ENCODE measurements around the gene PPP2R3A.
"Not testable (repeated sequence)": the region's sequence is repeated elsewhere in the genome, so short reads cannot be mapped to it uniquely, and the experiment has no call there.

PPP2R3A gene

GRCh38 chr3:135965506-135966270, at the start of gene PPP2R3A:
Gene PPP2R3A (plus strand): TSS chr3:135965728. CDS start chr3:136001499, 35,771 bp downstream.
- DNase-seq: peak; percentile 61

DNA sequence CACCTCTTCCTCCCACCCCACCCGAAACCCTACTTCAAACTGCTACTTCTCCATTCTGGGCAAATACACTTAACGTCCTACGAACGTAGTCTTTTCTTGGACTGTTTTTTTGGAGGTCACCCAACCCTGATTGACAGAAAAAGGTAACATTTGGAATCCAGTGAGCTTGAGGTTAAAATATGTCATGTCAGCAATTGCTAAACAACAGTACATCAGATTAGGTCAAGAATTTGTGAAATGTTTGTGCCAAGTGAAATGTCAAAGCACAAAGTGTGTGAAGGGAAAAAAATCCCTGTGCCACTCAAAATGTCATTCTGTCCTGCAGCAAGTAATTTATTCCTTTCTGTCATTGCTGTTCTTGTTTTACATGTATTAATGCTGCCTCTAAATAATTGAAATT, 49.2 kb upstream of the PPP2R3A start:
- DNase-seq: no peak

GRCh38 chr3:135917076-135917475, 48.5 kb upstream of the PPP2R3A start:
- no peak for DNase-seq

DNA sequence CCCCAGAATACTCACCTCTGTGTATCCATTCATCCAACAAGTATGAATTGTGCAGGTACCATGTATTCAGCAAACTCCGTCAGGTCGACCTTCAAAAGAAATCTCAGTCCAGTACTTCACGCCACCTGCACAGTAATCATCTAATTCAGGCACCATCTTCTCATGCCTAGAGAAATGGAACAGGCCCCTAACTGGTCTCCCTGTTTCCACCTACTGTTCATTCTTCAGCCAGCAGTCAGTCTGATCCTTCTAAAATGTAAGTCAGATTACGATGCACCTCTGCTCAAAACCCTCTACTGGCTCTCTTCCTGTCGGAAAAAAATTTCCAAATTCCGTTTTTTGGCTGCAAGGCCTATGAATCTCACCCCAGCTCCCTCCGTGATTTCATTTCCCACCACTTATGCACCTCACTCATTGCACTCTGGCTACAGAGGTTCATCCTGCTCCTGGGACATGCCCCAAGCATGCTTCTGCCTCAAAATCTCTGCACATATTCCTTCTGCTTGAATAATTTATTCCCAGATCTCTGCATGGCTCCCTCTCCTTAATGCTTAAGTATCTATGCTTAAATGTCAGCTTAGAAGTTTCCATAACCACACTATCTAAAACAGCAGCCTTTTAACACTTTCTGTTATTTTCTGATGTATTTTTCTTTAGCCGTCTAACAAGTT, 47.5 kb upstream of the PPP2R3A start:
- DNase-seq: no peak

DNA sequence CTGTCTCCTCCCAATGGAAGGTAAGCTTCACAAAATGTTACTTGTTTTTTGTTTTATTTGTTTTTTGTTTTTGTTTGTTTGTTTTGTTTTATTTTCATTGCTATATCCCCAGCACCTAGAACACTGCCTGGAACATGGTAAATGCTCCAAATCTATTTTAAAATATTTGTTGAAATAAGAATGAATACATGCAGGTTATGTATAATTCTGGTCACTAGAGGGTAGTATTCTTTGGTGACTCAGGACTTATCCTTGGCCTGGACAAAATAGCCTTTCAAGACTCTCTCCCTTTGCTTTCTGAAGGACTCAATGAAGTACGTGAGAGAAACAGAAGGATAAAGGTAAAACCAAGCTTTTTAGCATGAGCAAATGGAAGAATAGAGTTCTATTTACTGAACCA, 46.9 kb upstream of the PPP2R3A start:
- DNase-seq: no peak

- no peak for DNase-seq
These were observed 45.3 kb upstream of the PPP2R3A start for GRCh38 chr3:135920275-135920674.

DNA sequence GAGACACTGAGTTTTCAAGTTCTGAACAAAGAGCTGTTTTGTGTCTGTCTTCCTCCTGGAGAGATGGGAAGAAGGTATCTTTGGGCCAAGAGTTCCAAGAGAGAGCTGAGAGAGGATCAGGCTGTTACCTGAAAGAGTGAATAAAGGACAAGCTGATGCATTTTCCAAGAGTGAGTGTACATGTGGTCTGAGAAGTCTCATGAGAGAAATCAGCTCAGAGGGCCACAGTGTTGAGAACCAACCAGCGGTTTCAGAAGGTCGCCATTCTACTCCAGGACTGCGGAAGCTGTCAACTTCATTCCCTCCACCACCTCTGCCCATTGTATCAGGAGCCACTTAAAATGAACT, 42.7 kb upstream of the PPP2R3A start:
- DNase-seq: no peak

DNA sequence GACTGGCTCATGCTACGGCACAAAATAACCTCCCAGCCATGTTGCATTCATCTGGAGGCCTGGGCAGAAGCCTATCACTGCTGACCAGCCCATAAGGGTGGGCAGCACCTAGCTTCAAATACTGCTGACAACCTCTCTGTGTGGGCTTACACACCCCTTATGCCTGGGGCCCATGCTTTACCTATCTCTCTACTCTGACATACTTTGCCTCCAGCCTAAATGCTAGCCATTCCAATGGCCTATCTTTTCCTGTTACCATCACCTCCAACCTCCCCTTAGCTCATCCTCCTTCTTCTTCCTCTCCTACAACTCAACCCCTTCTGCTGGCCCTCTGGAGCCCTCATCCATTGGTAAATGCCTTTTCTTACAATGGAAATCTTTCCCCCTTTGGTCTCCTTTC, 41.0 kb upstream of the PPP2R3A start:
- no peak for DNase-seq

GRCh38 chr3:135926664-135927063, 38.9 kb upstream of the PPP2R3A start:
- DNase-seq: no peak

- no peak for DNase-seq
These were observed 38.4 kb upstream of the PPP2R3A start for GRCh38 chr3:135927155-135927554.

GRCh38 chr3:135929670-135930069, 35.9 kb upstream of the PPP2R3A start:
- DNase-seq: no peak

DNA sequence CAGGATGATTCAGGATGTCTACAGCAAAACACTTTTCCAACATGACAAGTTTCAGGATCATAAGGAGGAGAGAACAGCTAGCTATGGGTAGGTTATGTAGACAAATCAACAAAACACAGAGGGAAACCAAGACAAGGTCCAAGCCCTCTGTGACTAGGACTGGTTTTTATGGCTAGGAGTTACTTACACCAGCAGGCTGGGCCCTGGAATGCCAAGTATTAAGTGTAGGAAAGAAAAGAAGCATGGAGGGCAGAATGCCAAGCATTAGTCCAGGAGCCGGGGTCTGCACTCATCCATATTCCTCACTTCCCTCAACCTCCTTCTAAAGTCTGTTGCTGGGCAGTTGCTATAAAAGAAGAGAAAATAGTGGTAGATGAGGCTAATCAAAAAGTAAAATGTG, 35.3 kb upstream of the PPP2R3A start:
- no peak for DNase-seq

GRCh38 chr3:135935171-135935570, 30.4 kb upstream of the PPP2R3A start:
- not testable (repeated sequence) for DNase-seq

DNA sequence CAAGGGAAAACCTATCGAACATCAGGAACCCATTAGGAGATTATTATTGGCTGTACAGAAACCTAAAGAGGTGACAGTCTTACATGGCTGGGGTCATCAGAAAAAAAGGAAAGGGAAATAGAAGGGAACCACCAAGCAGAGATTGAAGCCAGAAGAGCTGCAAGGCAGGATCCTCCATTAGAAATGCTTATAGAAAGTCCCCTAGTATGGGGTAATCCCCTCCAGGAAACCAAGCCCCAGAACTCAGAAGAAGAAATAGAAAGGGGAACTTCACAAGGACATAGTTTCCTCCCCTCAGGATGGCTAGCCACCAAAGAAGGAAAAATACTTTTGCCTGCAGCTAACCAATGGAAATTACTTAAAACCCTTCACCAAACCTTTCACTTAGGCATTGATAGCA, 27.8 kb upstream of the PPP2R3A start:
- not testable (repeated sequence) for DNase-seq

DNA sequence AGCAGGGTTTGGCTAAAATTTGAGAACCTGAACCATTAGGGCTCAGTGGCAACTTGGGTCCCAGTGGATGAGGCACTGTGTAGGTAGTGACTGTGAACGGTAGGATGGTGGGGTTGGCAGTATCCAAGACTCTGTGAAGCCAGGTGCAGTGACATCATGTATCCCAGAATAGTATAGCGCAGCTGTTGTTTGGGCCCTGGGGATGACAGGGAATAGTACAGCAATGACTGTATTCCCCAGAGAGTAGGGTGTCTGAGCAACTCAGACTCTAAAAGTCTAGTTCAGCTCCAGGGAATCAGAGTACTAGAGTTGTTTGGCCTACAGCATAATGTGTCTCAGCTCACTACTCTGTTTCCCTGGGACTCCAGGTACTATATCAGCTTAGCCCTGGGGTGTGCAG, 20.7 kb upstream of the PPP2R3A start:
- DNase-seq: no peak

DNA sequence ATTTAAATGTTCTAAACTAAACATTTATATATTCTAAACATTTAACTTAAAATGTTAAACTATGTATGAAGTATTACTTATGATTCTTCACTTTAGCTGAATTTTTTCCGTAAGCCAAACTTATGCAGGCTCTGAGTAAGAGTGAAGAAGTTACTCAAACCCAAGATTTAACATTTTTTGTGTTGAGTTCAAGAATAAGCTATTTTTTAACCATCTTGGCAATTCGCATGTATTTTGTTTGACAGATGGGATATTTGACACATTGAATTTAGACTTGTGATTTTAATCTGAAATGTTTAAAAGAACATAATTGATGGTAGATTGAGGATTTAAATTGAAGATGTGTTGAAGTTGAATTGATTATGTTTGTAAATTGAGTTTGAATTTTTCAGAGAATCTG, 14.6 kb upstream of the PPP2R3A start:
- DNase-seq: no peak

- no peak for DNase-seq
These were observed 1.2 kb upstream of the PPP2R3A start for GRCh38 chr3:135964160-135964955.

GRCh38 chr3:135965129-135965505, 411 bp upstream of the PPP2R3A start:
- DNase-seq: no peak

- peak; percentile 13 for DNase-seq
These were observed 888 bp downstream of the PPP2R3A start for GRCh38 chr3:135966271-135966961.

GRCh38 chr3:135966962-135967274, 1.4 kb downstream of the PPP2R3A start:
- DNase-seq: no peak

- DNase-seq: no peak
These were observed 2.3 kb downstream of the PPP2R3A start for GRCh38 chr3:135967867-135968266.

DNA sequence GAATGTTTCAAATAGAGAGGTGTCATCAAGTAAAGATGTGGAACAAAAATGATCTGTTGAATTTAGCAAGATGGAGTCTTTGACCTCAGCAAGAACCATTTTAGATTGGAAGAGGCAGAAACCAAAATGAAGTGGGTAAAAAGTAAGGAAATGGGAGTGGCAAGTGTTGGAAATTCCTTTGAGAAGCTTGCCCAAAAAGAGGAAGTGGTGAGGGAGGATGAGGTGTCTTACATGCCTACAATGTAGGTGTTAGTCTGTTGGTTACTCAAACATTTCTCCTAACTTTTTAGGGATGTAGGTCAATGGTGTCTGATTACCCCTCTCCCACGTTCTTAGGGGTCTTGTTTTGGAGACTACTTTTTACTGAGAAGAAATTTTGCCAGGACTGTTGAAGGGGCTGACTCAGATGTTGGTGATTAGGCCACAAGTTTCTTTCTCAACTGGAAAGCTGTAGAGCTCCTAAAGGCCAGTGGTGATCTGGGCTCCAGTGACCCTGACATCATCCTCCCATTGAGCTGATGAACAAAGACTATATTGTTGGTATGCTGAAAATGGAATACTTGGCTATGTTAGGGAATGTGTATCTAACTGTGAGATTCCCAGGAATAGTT, 5.1 kb downstream of the PPP2R3A start:
- DNase-seq: no peak

GRCh38 chr3:135973841-135974240, 8.3 kb downstream of the PPP2R3A start:
- DNase-seq: no peak

All from activated CD8-positive, alpha-beta memory T cell treated with anti-CD3 and anti-CD28 coated beads, Interleukin-2, amount 50 U/mL, for 4 hours (primary cell).